Muscle of leg (tissue), 16 donors: ENCODE measurements around the gene FAM24B. TPM values are rescaled to one million over a fixed set of nuclear protein-coding genes. Genes with fewer than 3 reads are reported as not detected.
"Not testable (repeated sequence)": the region's sequence is repeated elsewhere in the genome, so short reads cannot be mapped to it uniquely, and the experiment has no call there.

Experiments
- DNase-seq: peaks from one replicate; pipeline ENCODE4 v3.0.0; 2013
- H3K27ac ChIP-seq: one replicate; pipeline ENCODE4 v1.5.1; 2013; ENCODE audit warnings: mild to moderate bottlenecking, low read length, control low read depth
- H3K27me3 ChIP-seq: one replicate; pipeline ENCODE4 v1.6.1; 2013; ENCODE audit warnings: low read length; ENCODE audit not compliant: control insufficient read depth, insufficient read depth
- H3K36me3 ChIP-seq: one replicate; pipeline ENCODE4 v1.6.1; 2013; ENCODE audit warnings: low read length; ENCODE audit not compliant: control insufficient read depth, insufficient read depth
- H3K4me1 ChIP-seq: one replicate; pipeline ENCODE4 v1.6.1; 2013; ENCODE audit warnings: low read length; ENCODE audit not compliant: control insufficient read depth, insufficient read depth
- H3K4me3 ChIP-seq: one replicate; pipeline ENCODE4 v1.5.1; 2013; ENCODE audit warnings: low read length, control low read depth
- H3K9me3 ChIP-seq: replicated peaks from 2 replicates; pipeline ENCODE4 v1.6.1; 2013; ENCODE audit warnings: low read depth, low read length; ENCODE audit not compliant: control insufficient read depth
- WGBS: methylation state at CpG from one replicate; pipeline ENCODE4 v1.1.5; 2013; ENCODE audit warnings: missing lambda C conversion rate; ENCODE audit not compliant: insufficient coverage; 5-methylcytosine and 5-hydroxymethylcytosine counted together
- long read RNA-seq, 11 donors: transcript quantifications; one replicate each; lab custom pipeline, GENCODE V29; 2026
- polyA plus RNA-seq, 8 donors: library from polyadenylated mRNA; unstranded; fragments of 120-200 nt; gene quantifications; one replicate each; pipeline versions ENCODE4 v1.2.1 to v1.2.3, GENCODE V29; 2013; ENCODE audit warnings: inconsistent platforms in 1 of 8, low replicate concordance in 1 of 8; ENCODE audit not compliant: insufficient read length in 8 of 8, insufficient read depth in 1 of 8
- total RNA-seq: library from RNA; stranded (reverse); fragments of 120-200 nt; gene quantifications from one replicate; pipeline ENCODE4 v1.2.4, GENCODE V29; 2013

FAM24B gene
- total RNA-seq: 2.3 TPM
- polyA plus RNA-seq: 1 to 10 TPM; 1.6 to 4.1 (median 2.9) TPM
- long read RNA-seq, donor 1, partial matches to known transcripts: 0 of 1 reads
- long read RNA-seq, donor 1, other reads (novel, unspliced or antisense): 0 of 1 reads
- long read RNA-seq, donor 2, partial matches to known transcripts: 0 of 1 reads
- long read RNA-seq, donor 2, other reads (novel, unspliced or antisense): 0 of 1 reads
- long read RNA-seq, donor 3, partial matches to known transcripts: 0 of 2 reads
- long read RNA-seq, donor 3, other reads (novel, unspliced or antisense): 0 of 2 reads
- long read RNA-seq, donor 4, partial matches to known transcripts: 0 of 3 reads
- long read RNA-seq, donor 4, other reads (novel, unspliced or antisense): 0 of 3 reads
- long read RNA-seq, donor 5, partial matches to known transcripts: 0 of 2 reads
- long read RNA-seq, donor 5, other reads (novel, unspliced or antisense): 0 of 2 reads
- long read RNA-seq, donor 6, partial matches to known transcripts: 0 of 1 reads
- long read RNA-seq, donor 6, other reads (novel, unspliced or antisense): 0 of 1 reads
- long read RNA-seq, donor 7, partial matches to known transcripts: 0 of 1 reads
- long read RNA-seq, donor 7, other reads (novel, unspliced or antisense): 0 of 1 reads
- long read RNA-seq, donor 8, partial matches to known transcripts: 0 of 1 reads
- long read RNA-seq, donor 8, other reads (novel, unspliced or antisense): 0 of 1 reads
- long read RNA-seq, donor 9: 0 reads
- long read RNA-seq, donor 10, partial matches to known transcripts: 0 of 5 reads
- long read RNA-seq, donor 10, other reads (novel, unspliced or antisense): 0 of 5 reads
- long read RNA-seq, donor 11, partial matches to known transcripts: 0 of 2 reads
- long read RNA-seq, donor 11, other reads (novel, unspliced or antisense): 0 of 2 reads

GRCh38 chr10:122879339-122880273, at the start of gene FAM24B:
Gene FAM24B (minus strand): TSS chr10:122879581. CDS start chr10:122850515, 29,066 bp downstream.
- H3K27ac ChIP-seq: peak within 1 kb of the TSS; percentile 21
- peaks cover 7% of the 10 kb centered on the region for H3K4me1 ChIP-seq
- 2% methylated on average over 94 of the region's 95 CpGs for WGBS
- peak within 1 kb of the TSS; percentile 53 for H3K4me3 ChIP-seq
- H3K9me3 ChIP-seq: no peaks in the 10 kb centered on the region
- DNase-seq: peak; percentile 99
- H3K36me3 ChIP-seq: no peaks in the 10 kb centered on the region
- peaks cover 3% of the 10 kb centered on the region for H3K27me3 ChIP-seq

- H3K27me3 ChIP-seq: no peaks in the 10 kb centered on the region
- no peak overlapping the region for H3K27ac ChIP-seq
- no peaks in the 10 kb centered on the region for H3K4me1 ChIP-seq
- WGBS: no CpG with 5 or more reads among the region's 2 CpGs
- H3K4me3 ChIP-seq: no peak overlapping the region
- no peak for DNase-seq
- H3K36me3 ChIP-seq: no peaks in the 10 kb centered on the region
- H3K9me3 ChIP-seq: peaks cover 2% of the 10 kb centered on the region
Observed at GRCh38 chr10:122915700-122916099, 36.3 kb upstream of the FAM24B start.

GRCh38 chr10:122911889-122912484, 32.6 kb upstream of the FAM24B start:
- 12% methylated on average over 4 of the region's 5 CpGs for WGBS
- Histone ChIP-seq H3K9me3 (no peaks in the 10 kb centered on the region), H3K4me1 (no peaks in the 10 kb centered on the region), H3K27ac (no peak overlapping the region), H3K36me3 (no peaks in the 10 kb centered on the region), H3K4me3 (no peak overlapping the region), H3K27me3 (no peaks in the 10 kb centered on the region)
- peak; percentile 26 for DNase-seq

GRCh38 chr10:122910310-122910709, 30.9 kb upstream of the FAM24B start, which contains the start of gene FAM24A:
Gene FAM24A (plus strand): TSS chr10:122910610. CDS start chr10:122911635, 1,025 bp downstream.
- no peaks in the 10 kb centered on the region for H3K9me3 ChIP-seq
- WGBS: 80% methylated on average over 1 of the region's 1 CpG

GRCh38 chr10:122903861-122904260, 24.5 kb upstream of the FAM24B start:
- H3K4me3 ChIP-seq, H3K36me3 ChIP-seq, H3K4me1 ChIP-seq, H3K27ac ChIP-seq, H3K9me3 ChIP-seq, H3K27me3 ChIP-seq, DNase-seq: not testable (repeated sequence)
- WGBS: no CpG with 5 or more reads among the region's 4 CpGs

More at GRCh38 chr10:122910310-122910709, 30.9 kb upstream of the FAM24B start, which contains the start of gene FAM24A:
- Histone ChIP-seq H3K4me1 (no peaks in the 10 kb centered on the region), H3K36me3 (no peaks in the 10 kb centered on the region), H3K27me3 (no peaks in the 10 kb centered on the region), H3K27ac (no peak within 1 kb of the TSS), H3K4me3 (no peak within 1 kb of the TSS)
- DNase-seq: no peak

GRCh38 chr10:122894261-122894944, 15.0 kb upstream of the FAM24B start:
- H3K4me1 ChIP-seq: no peaks in the 10 kb centered on the region
- no peaks in the 10 kb centered on the region for H3K36me3 ChIP-seq
- WGBS: no CpG with 5 or more reads among the region's 5 CpGs
- H3K9me3 ChIP-seq: no peaks in the 10 kb centered on the region
- H3K27ac ChIP-seq: no peak overlapping the region
- no peak for DNase-seq
- no peak overlapping the region for H3K4me3 ChIP-seq
- no peaks in the 10 kb centered on the region for H3K27me3 ChIP-seq

- Histone ChIP-seq H3K27ac (no peak overlapping the region), H3K4me1 (peaks cover 4% of the 10 kb centered on the region), H3K9me3 (no peaks in the 10 kb centered on the region), H3K27me3 (peaks cover 3% of the 10 kb centered on the region), H3K36me3 (no peaks in the 10 kb centered on the region), H3K4me3 (no peak overlapping the region)
- 80% methylated on average over 1 of the region's 1 CpG for WGBS
- no peak for DNase-seq
Observed at GRCh38 chr10:122884166-122884565, 4.8 kb upstream of the FAM24B start.

- Histone ChIP-seq H3K4me1 (peaks cover 7% of the 10 kb centered on the region), H3K27ac (no peak overlapping the region), H3K36me3 (no peaks in the 10 kb centered on the region), H3K9me3 (no peaks in the 10 kb centered on the region), H3K4me3 (no peak overlapping the region), H3K27me3 (peaks cover 3% of the 10 kb centered on the region)
- no peak for DNase-seq
Observed at GRCh38 chr10:122882766-122883165, 3.4 kb upstream of the FAM24B start.
